Osteoblast (primary cell): ENCODE measurements around the gene H6PD. TPM values are rescaled to one million over a fixed set of nuclear protein-coding genes. Genes with fewer than 3 reads are reported as not detected.

Experiments used
- DNase-seq: peaks from one replicate; pipeline ENCODE4 v3.0.0; 2011; ENCODE audit warnings: low spot score, mixed read lengths; ENCODE audit not compliant: insufficient read length; ENCODE audit errors: missing footprints
- H2AFZ ChIP-seq: 2 replicates; pipeline ENCODE4 v1.6.0; 2011; ENCODE audit warnings: mild to moderate bottlenecking, low read length
- H3K27ac ChIP-seq: 2 replicates; pipeline ENCODE4 v1.5.1; 2011; ENCODE audit warnings: mild to moderate bottlenecking, low read depth, low read length, moderate library complexity
- H3K27me3 ChIP-seq: 2 replicates; pipeline ENCODE4 v1.6.0; 2012; ENCODE audit warnings: mild to moderate bottlenecking, control low read depth, inconsistent platforms, low read length, moderate library complexity; ENCODE audit not compliant: insufficient read depth
- H3K36me3 ChIP-seq: 2 replicates; pipeline ENCODE4 v1.5.1; 2011; ENCODE audit warnings: mild to moderate bottlenecking, low read length, control low read depth, moderate library complexity; ENCODE audit not compliant: insufficient read depth
- H3K4me1 ChIP-seq: 2 replicates; pipeline ENCODE4 v1.5.1; 2011; ENCODE audit warnings: mild to moderate bottlenecking, low read length, control low read depth, moderate library complexity; ENCODE audit not compliant: insufficient read depth
- H3K4me2 ChIP-seq: 2 replicates; pipeline ENCODE4 v1.6.0; 2011; ENCODE audit warnings: mild to moderate bottlenecking, low read length; ENCODE audit not compliant: insufficient read depth
- H3K4me3 ChIP-seq: fragments of 200-600 bp; sonication (generic); 3 replicates; pipeline ENCODE4 v1.5.1; 2012; ENCODE audit warnings: mild to moderate bottlenecking, low read length, inconsistent platforms; ENCODE audit not compliant: insufficient read depth
- H3K79me2 ChIP-seq: 2 replicates; pipeline ENCODE4 v1.6.0; 2012; ENCODE audit warnings: mild to moderate bottlenecking, low read length, control low read depth, inconsistent platforms; ENCODE audit not compliant: insufficient read depth
- H3K9me3 ChIP-seq: 2 replicates; pipeline ENCODE4 v1.5.1; 2011; ENCODE audit warnings: low read depth, low read length, control low read depth
- H4K20me1 ChIP-seq: 2 replicates; pipeline ENCODE4 v1.6.0; 2012; ENCODE audit warnings: mild to moderate bottlenecking, low read length, control low read depth; ENCODE audit not compliant: insufficient read depth
- CTCF ChIP-seq: IDR thresholded peaks from 2 replicates; pipeline ENCODE4 v1.5.1; 2011; ENCODE audit warnings: mild to moderate bottlenecking, low read depth, low read length, moderate library complexity; ENCODE audit errors: extremely low read depth
- total RNA-seq: library from RNA; depleted of rRNA; stranded (reverse); fragments of >200 nt; gene quantifications from 2 replicates; pipeline ENCODE4 v1.2.3, GENCODE V29; 2012

Gene H6PD
- total RNA-seq, 1 donor, result 51.4 TPM

DNA sequence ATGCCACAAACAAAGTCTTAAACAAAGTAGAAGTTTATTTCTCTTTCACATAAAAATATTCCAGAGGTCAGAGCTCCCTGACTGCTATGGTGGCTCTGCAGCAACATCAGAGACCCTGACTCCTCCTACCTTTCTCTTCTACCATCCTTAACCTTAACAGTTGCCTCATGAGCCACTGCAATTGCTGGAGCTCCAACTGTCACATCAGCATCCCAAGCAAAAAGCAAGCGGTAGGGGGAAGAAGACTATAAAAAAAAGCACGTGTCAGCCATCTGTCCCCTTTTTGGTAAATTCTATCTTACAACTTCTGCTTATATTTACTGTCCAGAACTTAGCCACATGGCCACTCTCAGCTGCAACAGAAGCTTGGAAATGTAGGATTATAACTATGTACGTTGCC lies 21.8 kb upstream of the H6PD start:
- Histone ChIP-seq H3K9me3 (no peaks in the 10 kb centered on the region), H4K20me1 (no peaks in the 10 kb centered on the region), H2AFZ (no peak overlapping the region), H3K4me2 (no peak overlapping the region), H3K4me3 (no peak overlapping the region), H3K27me3 (no peaks in the 10 kb centered on the region), H3K36me3 (no peaks in the 10 kb centered on the region), H3K79me2 (no peaks in the 10 kb centered on the region), H3K4me1 (peaks cover 20% of the 10 kb centered on the region), H3K27ac (no peak overlapping the region)
- TF ChIP-seq CTCF, result no peak
- DNase-seq, result no peak

GRCh38 chr1:9213956-9214355 lies 20.6 kb upstream of the H6PD start:
- no peak for TF ChIP-seq CTCF
- no peak overlapping the region for H3K4me2 ChIP-seq
- no peaks in the 10 kb centered on the region for H3K79me2 ChIP-seq
- peaks cover 17% of the 10 kb centered on the region for H3K4me1 ChIP-seq
- no peak overlapping the region for H3K4me3 ChIP-seq
- no peaks in the 10 kb centered on the region for H3K36me3 ChIP-seq
- no peak overlapping the region for H3K27ac ChIP-seq
- H4K20me1 ChIP-seq, result no peaks in the 10 kb centered on the region
- H2AFZ ChIP-seq, result no peak overlapping the region
- no peaks in the 10 kb centered on the region for H3K27me3 ChIP-seq
- no peak for DNase-seq
- H3K9me3 ChIP-seq, result no peaks in the 10 kb centered on the region

DNA sequence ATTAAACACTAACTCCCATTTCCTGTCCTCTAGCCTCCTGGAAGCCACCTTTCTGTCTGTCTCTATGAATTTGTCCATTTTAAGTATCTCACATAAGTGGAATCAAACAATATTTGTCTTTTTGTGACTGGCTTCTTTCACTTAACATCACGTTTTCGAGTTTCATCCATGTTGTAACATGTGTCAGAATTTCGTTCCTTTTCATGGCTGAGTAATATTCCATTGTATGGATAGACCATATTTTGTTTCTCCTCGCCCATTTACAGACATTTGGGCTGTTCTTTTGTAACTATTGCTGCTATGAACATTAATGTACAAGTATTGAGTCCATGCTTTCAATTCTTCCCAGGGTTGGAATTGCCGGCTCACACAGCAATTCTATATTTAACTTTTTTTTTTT lies 15.7 kb upstream of the H6PD start:
- no peak overlapping the region for H3K4me3 ChIP-seq
- H3K36me3 ChIP-seq, result no peaks in the 10 kb centered on the region
- H4K20me1 ChIP-seq, result no peaks in the 10 kb centered on the region
- no peaks in the 10 kb centered on the region for H3K9me3 ChIP-seq
- no peak overlapping the region for H3K4me2 ChIP-seq
- no peaks in the 10 kb centered on the region for H3K4me1 ChIP-seq
- TF ChIP-seq CTCF, result no peak
- DNase-seq, result no peak
- H3K27ac ChIP-seq, result no peak overlapping the region
- H2AFZ ChIP-seq, result no peak overlapping the region
- H3K79me2 ChIP-seq, result no peaks in the 10 kb centered on the region
- no peaks in the 10 kb centered on the region for H3K27me3 ChIP-seq

DNA sequence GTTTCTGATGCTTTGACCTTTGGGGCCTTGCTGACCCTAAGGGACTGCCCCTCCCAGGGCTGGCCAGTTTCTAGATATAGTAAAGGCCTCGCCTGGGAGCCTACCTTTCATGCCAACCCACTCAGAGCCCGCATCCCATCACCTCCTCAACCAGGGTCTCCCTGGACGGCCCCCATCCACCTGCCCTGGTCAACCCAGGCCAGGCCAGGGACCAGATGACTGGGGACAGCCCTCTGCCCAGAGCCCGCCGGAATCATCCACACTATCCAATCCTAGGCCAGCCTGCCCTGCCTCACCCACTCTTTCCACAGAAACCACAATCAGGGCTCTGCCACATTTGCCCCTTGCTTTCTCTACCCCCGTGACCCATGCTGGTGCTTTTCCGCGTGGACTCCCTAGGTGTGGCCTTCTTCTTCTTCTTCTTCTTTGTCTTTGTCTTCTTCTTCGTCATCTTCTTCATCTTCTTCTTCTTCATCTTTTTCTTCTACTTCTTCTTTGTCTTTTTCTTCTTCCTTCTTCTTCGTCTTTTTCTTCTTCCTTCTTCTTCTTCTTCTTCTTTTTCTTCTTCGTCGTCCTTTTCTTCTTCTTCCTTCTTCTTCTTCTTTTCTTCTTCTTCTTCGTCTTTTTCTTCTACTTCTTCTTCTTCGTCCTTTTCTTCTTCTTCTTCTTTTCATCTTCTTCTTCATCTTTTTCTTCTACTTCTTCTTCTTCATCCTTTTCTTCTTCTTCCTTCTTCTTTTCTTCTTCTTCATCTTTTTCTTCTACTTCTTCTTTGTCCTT lies 11.5 kb upstream of the H6PD start:
- H3K36me3 ChIP-seq, result no peaks in the 10 kb centered on the region
- no peaks in the 10 kb centered on the region for H3K9me3 ChIP-seq
- H3K4me3 ChIP-seq, result no peak overlapping the region
- no peaks in the 10 kb centered on the region for H3K4me1 ChIP-seq
- no peak overlapping the region for H2AFZ ChIP-seq
- H3K4me2 ChIP-seq, result no peak overlapping the region
- H3K79me2 ChIP-seq, result no peaks in the 10 kb centered on the region
- no peak for DNase-seq
- no peaks in the 10 kb centered on the region for H3K27me3 ChIP-seq
- no peaks in the 10 kb centered on the region for H4K20me1 ChIP-seq
- no peak for TF ChIP-seq CTCF
- no peak overlapping the region for H3K27ac ChIP-seq
